Renal cortex interstitium (tissue), 11 donors: ENCODE data around the gene FAM78A. TPM values are rescaled to one million over a fixed set of nuclear protein-coding genes. Genes with fewer than 3 reads are reported as not detected.
A peak's percentile ranks its signal among the peaks of the same experiment; 100 is the strongest.
"Not testable (repeated sequence)": the region's sequence is repeated elsewhere in the genome, so short reads cannot be mapped to it uniquely, and the experiment has no call there.

Source experiments
- DNase-seq, 11 donors: peaks; one replicate each; pipeline ENCODE4 v3.0.0-alpha.2; 2013; ENCODE audit warnings: low read depth in 9 of 11, low spot score in 4 of 11; ENCODE audit errors: extremely low read depth in 1 of 11
- polyA plus RNA-seq, 3 donors: library from polyadenylated mRNA; unstranded; fragments of 120-200 nt; gene quantifications; one replicate each; pipeline ENCODE4 v1.2.1, GENCODE V29; 2013; ENCODE audit not compliant: insufficient read length in 3 of 3

FAM78A gene
- polyA plus RNA-seq, 3 donors: 2.5 to 4.3 (median 2.6) TPM

DNA sequence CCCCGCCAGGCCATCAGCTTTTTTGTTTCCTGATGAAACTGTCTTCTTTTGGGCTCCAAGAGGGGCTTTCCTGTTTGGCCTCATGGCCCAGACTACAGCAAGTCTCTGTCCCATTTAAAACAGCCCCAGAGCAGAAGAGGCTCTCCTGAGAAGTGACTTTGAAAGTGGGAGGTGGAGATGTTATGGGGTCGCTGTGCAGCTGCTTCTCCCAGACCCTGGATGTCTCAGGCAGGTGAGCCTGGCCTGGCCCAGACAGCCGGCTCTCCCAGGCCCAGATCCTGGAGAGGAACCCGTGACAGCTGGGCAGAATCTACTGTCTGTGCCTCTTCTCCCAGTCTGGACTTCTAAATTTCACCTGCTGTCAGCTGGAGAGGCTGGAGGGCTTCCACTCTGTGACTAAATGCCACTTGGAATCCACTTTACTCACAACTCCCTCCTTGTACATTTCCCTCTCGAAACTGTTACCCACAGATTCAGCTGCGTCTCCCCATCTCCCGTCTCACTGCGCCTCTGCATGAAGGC is 20.6 kb downstream of the FAM78A start:
- DNase-seq: no peak

DNA sequence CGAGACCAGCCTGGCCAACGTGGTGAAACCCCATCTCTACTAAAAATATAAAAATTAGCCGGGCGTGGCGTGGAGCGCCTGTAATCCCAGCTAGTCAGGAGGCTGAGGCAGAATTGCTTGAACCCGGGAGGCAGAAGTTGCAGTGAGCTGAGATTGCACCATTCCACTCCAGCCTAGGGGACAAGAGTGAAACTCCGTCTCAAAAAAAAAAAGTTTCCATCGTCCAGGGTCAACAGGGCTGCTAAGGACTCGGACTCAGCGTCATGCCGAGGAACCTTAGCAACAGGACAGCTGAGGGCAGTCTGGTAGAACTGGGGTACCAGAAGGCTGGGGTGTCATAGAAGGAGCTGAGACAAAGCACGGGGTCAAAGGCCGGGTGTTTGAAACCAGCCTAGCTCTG is 21.7 kb downstream of the FAM78A start:
- DNase-seq: no peak

DNA sequence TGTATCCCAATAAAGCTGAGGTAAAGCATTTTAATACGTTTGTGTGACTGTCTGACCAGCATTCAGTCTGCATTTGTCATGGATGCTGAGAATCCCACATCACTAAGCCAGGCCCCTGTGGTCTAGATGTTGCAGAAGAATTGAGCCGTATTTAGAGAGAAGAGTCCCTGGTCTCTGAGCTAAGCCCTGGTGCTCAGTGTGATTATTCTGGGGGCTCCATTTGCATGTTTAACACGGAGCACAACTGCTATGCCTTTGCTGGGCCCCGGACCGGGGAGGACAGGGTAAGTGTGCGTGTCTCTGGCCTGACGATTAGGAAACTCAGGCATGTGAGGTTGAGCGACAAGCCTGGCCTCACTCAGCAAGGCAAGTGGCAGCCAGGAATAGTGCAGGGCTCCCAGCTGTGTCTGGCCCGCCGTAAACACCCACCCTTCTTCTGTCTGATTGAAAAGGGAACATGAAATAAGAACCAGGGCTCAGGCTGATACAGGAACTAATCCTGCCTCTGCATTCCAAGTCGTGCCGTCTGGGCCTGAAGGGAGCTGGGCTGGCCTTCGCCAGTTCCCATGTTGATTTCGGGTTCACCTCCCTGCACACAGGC is 22.3 kb downstream of the FAM78A start:
- DNase-seq: no peak

DNA sequence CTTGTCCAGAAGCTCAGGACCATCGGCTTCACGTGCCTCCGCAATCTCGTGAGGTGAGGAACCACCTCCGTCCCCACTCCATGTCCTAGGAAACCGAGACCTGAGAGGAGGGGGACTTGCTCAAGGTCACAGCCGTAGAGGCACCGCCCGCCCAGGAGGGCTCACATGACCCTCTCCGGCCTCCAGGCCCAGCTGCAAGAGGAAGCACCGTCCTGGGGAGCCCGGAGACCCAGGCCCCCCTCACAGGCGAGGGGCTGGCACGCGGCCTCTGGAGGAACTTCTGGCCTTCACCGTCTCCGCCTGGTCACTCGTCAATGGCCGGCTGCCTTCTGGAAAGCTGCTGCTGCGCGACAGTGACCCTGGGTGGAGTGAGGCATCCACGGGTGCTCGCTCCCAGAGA is 24.2 kb downstream of the FAM78A start:
- DNase-seq: no peak

DNA sequence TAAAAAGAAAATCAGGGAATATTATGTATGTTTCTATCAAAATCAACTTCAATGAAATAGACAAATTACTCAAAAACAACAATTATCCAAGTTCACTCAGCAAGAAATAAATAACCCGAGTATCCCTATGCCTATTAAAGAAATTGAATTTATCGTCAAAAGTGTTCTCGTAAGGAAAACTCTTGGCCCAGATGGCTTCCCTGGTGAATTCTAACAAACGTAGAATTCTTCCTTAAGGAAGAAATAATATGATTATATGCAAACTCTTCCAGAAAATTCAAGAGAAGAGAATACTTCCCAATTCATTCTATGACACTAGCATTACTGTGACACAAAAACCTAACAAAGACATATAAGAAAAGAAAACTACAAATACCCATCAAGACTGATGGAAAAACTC is 29.7 kb downstream of the FAM78A start:
- no peak for DNase-seq

DNA sequence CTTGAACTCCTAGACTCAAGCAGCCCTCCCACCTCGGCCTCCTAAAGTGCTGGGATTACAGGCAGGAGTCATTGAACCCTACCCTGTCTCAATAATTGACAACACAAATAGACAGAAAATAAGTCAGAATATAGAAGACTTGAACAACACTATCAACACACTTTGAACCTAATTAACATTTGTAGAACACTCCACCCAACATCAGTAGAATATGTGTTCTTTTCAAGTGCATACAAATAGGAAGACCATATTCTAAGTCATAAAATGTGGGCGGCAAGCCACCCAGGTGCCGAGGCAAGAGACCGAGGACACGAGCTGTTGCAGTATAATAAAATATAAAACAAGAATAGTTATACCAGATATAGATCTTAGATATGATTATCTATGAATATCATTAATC is 32.0 kb downstream of the FAM78A start:
- not testable (repeated sequence) for DNase-seq

DNA sequence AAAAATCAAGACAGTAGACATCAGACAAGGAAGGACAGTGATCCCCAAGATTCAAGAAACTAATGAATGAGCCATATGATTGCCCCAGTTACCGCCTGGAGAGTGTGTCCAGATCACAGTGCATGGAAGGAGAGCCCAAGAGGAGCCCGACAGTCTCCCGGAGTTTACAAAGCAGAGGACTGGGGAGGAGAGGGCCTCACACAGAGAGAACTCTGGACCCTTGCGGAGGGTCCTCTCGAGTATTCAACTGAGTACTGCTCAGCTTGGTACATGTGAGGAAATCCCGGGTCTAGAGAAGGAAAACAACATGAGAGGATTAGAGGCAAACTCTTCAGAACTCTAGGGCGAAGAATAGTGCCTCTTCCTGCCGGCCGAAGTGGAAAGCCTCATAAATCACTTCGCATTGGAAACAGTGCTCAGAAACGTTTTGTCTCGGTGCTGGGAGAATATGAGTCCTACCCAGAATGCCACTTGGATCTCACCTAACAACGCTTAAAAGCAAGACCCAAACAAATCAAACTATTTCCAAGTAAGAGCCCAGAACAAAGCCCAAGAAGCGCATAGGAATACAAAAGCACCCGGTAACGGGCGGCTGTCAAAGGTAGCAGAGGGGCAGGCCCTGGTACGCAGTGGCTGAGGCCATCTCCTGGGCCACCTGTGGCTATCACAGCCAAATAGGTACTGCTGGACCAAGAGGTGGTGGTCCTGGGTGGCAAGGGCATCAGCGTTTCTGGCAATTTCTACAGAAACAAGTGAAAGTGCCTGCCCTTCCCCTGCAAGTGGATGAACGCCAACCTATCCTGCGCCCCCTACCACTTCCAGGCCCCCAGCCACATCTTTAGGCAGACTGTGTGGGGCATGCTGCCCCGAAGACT is 36.0 kb downstream of the FAM78A start:
- DNase-seq: no peak

DNA sequence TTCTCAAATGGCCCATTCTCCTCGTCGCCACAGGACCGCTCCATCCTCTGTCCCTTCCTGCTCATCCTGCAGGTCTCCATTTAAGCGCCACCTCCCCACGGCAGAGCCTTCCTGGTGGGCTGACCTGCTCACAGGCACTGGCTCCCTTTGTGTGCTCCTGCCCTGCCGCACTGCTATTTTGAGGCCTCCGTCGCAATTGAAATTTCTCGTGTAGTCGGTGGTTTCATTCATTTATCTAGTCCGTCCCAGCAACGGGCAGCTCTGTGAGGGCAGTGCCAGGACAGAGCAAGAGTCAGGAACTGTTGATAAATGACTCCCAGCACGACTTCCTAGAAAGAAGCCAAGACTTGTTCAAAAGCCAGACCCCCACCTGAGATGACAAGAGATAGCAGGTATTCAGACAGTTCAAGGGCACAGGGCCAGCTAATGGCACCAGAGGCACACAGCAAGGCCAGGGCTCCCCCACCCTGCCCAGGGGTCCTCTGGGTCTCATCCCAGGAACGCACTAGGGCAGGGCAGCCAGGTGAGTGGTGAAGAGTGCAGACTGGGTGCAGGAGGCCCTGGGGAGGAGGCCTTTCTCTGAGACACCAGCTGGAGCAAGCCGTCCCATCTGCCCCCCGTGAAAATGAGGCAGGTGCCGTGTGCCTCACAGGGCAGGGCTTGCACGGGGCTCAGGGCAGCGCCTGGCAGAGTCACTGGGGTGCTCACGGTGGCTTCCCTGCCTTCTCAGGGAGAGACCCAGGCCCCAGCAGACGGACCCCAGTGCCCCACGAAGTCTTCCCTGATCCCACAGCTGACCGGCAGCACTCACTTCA is 36.9 kb downstream of the FAM78A start:
- no peak for DNase-seq

DNA sequence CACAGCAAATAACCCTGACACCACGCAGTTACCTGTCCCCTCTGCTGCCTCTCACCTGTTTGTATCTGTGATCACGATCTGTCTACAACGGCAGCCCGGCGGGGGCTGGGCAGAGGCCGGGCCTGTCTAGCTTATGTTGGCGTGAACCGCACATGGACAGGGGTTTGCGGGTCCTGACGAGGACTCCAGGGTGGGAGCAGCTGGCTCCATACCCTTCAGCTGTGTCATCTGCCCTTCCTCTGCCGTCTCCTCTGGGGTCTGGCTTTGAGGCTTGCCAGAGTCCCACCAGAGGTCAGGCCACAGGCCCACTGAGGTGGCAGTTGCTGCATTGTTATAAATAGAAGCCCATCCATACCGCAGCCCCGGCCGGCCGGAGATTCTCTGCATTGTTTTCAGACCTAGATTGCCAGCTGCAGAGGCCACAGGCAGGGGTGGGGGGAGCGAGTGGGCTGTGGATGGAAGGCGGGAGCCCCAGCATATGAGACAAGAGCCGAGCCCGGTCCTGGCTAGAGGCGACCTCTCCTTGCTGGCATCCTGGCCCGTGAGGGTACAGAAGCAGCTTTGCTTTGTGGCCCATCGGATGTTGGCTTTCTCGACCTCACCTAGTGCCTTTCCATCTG is 37.8 kb downstream of the FAM78A start:
- DNase-seq: no peak

DNA sequence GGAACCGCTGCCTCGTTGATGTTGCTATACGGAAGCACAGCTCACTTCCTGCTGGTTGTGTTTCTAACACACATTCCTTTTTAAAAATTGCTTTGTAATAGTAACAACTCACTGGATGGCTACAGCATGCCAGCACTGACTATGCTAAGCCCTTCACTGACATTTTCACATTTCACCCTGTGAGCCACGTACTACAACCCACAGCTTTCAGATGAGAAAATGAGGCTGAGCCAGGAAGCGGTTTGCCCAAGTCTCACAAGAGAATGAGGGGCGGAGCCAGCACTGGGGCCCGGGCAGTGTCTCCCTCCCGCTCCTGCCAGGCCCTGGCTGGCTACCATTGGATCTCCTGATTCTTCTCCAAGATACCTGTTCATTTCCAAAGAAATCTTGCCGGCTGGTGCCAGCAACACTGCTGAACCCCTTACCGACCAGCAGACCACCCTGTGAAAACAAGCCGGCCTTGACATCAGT is 38.3 kb downstream of the FAM78A start:
- no peak for DNase-seq

DNA sequence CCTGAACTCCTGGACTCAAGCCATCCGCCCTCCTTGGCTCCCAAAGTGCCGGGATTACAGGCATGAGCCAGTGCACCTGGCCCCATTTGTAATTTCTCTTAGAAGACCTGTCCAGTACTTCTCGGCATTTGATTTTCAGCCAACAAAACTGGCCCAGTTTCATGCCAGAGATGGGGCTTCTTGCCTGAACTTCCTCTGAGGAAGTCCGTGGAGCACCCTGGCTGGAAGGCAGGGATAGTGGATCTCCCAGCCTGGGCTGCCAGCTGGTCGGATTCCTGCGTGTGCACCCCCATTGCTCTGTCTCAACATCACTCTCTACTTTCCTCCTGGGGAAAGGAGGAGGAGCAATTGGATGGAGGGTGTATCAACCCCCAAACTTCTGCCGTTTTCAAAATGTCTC is 39.0 kb downstream of the FAM78A start:
- no peak for DNase-seq

DNA sequence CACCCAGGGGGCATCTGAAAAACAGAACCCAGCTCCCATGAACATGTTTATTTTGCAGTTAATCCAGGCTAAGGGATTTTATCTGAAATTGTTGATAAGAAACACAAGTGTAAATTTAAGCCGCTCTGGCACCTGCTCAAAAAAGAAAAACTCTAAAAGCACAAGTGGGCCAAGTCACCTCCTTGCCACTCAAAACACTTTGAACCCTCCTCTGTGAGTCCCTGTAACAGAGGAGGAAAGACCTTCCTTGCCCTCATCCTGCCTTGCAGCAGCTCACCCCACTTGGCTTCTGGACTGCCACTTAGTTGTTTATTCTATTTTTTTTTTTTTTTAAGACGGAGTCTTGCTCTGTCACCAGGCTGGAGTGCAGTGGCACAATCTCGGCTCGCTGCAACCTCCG is 39.5 kb downstream of the FAM78A start:
- no peak for DNase-seq

DNA sequence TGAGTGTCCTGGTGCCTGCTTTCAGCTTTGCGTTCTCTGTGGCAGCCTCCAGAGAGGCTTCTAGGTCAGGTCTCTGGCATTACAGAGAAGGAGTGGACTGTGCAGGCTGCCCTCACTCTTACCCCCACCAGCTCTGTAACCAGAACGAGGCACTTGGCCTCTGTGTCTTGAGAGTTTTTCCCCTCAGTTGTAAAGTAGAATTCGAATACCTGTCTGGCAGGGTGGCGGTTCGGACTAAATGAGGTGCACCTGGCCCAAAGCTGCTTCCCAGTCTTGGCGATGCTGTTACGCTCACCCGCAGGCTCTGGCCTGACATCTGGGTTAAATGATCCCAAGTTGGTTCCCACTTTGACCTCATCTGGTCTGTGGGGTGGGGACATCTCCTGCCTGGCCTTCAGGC is 40.1 kb downstream of the FAM78A start:
- no peak for DNase-seq

DNA sequence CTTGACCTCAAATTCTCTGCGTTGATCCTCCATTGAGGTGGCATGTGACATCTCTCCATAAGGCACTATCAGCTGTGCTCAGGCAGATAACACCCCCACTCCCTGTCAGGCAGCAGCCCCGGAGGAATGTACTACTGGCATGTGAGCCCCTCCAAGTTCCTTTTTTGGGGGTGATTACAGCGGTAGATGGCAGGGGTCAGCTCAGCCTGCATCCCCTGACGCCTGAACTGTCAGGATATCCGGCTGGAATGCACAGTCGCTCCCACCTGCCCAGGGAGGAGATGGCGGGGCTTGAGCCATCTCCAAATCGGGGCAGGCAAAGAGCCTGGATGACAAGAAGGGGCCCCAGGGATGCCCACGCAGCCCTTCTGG is 40.8 kb downstream of the FAM78A start:
- DNase-seq: no peak

DNA sequence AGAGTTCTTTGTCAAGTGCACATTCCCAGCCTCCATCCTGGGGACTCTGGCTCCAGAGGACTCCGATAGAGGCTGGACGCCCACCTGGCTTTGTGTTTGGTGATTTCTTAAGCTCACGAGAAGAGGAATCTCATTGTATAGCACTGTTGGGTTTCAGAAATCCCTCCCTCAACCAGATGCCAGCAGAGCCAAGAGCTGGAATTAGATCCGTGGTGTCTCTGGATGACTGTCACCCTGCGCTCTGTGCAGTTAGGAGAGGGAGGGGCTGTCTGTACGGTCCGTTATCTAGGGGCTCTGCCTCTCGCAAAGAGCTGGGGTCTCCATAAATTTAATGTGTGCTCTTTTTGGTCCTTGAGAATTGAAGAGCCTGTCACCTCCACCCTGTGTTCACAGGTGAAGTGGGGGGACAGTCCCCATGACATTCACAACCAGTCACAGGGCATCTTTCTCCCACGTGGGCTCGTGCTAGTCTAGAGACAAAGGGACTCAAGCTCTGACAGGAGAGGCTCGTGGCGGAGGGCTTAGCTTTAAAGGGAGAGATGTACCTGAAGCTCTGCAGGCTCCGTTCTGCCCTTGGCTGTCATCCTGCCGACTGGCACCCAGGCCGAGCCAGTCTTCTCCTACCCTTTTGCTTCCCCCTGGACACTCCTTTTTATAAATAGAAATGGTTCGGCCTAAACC is 41.4 kb downstream of the FAM78A start:
- DNase-seq: no peak

DNA sequence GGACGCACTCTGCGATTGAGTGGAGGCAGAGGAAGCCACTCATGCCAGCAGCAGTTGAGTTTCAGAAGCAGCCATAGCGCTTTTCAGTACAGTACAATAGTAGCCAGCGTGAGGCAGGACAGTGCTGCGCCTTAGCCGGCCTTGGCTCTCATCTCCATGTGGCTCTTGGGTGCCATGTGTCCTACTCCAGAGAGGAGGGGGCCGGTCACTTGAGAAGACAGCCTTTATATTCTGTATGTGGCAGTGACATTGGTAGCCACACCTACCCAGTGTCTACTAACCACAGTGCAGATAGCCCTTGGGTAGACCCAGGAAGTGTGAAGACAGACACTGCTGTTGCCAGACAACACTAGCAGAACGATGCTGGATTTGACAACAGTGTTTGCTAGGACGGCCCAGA is 42.3 kb downstream of the FAM78A start:
- no peak for DNase-seq

DNA sequence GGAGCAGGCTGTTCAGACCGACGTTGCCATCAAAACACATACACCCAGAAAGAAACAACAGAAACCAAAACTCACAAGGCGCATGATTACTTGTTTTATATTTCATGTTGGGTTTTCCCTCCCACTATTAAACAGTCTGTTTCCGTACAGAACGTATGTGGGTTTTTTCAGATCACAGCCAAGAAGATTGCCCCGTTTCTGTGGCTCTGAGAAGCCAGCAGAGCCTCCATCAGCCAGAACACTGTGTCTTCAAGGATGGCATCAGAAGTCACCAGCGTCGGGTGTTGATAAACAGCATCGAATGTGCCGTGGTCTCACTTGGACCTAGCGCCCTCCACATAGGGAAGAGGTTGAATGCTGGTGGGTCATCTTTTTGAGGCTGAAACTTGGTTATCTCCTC is 42.8 kb downstream of the FAM78A start:
- no peak for DNase-seq

DNA sequence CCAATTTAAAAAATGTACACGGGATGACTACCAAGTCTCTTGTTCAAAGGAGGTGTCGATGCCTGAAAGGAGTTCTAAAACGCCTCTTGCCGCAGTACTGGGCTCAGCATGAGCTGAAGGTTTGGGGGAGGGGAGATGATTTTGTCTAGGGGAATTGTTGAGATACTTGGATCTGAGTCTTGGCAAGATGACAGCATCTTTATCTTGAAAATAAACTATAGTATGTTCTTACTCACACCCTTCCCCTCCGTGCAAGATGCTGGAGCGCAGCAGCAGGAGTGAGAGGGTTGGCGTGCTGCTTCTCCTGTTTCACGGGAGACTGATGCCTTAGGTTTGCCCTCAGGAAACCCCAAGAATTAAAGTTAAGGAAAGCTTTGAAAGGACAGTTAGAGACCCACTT is 47.3 kb downstream of the FAM78A start:
- DNase-seq: peak in 1 of 11 donors; percentile 46

DNA sequence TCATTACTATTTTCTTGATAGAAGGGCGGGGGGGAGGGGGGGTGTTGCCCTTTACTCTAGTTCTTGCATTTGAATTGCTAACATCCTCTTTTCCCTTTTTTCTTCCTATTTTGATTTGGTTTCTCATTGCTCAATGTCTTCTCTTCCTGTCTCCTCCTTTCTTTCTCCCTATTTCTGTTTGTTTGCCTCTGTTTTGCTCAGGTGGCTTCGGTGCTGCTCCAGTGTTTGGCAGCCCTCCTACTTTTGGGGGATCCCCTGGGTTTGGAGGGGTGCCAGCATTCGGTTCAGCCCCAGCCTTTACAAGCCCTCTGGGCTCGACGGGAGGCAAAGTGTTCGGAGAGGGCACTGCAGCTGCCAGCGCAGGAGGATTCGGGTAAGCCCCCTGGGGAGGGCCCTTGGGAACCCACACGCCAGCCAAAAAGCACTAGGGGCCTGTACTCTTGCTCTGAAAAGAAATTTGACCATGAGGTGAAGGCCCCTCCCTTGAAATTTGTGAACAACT is 48.3 kb downstream of the FAM78A start:
- no peak for DNase-seq
